ENCODE results near the gene LZIC.

DNA sequence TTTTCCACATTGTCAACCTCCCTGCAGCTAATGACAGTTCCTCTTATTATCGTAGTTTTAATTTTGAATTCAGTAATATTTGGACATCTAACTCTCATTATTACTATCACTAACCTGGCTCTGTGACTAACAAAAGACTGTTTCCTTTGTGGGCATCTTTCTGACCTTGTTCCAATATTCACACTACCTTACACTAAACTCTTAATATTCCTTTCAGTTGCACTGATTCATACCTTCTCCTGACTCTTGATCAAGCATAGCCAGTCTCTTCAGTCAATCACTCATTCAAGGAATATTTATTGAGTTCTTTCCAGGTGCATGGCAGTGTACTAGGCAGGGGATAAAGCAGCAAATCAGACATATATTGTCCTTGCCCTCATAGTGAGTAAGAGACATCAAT is 25.3 kb downstream of the LZIC start:
- TF ChIP-seq CTCF (IDR thresholded peaks at IDR 0.05) (no peak), POLR2A (IDR thresholded peaks at IDR 0.05; ENCODE audit: low read depth) (no peak), POLR2AphosphoS5 (IDR thresholded peaks at IDR 0.05) (no peak)
